HCT116 (cell line): ENCODE measurements around the gene SHROOM3. TPM values are rescaled to one million over a fixed set of nuclear protein-coding genes. Genes with fewer than 3 reads are reported as not detected.

Experiments used
- ATAC-seq: fragments of 200-7000 bp; cut with Tn5 transposase; 2 replicates; pipeline ENCODE4 v1.9.1; 2020; ENCODE audit warnings: mild to moderate bottlenecking, moderate library complexity
- BruUV-seq: library from RNA; stranded (reverse); fragments of 400-500 nt; replicated peaks from 2 replicates; lab custom pipeline; 2021; lab: Mats Ljungman, UMichigan
- CTCF ChIA-PET: fragments of 300-600 bp; sonication (Branson Sonifier 250); formaldehyde crosslinking; loops from one replicate; lab custom pipeline; 2021; ENCODE audit warnings: antibody characterized with exemption; lab: Charles Lee
- POLR2A ChIA-PET: fragments of 300-600, 350-600 bp; sonication (Branson Sonifier 250); formaldehyde crosslinking; loops from one replicate; lab custom pipeline; 2021; ENCODE audit warnings: antibody characterized with exemption; lab: Charles Lee
- RAD21 ChIA-PET, 2 experiments: fragments of 300-600 bp; sonication (Branson Sonifier 250); formaldehyde crosslinking; loops; one replicate each; lab custom pipeline; 2023; ENCODE audit warnings: low total read pairs in 2 of 2; ENCODE audit not compliant: uncharacterized antibody in 2 of 2, unreplicated experiment in 2 of 2, low non-redundant PET in 1 of 2; lab: Charles Lee
- DNase-seq: peaks from one replicate; pipeline ENCODE4 v3.0.0-alpha.2; 2010; ENCODE audit warnings: low read depth, low spot score
- H2AFZ ChIP-seq: fragments of 200-600 bp; shearing (Covaris generic), sonication (generic); 2 replicates; pipeline ENCODE4 v1.6.1; 2017; ENCODE audit warnings: low read depth, mixed run types, mixed read lengths, antibody characterized with exemption, low read length; ENCODE audit not compliant: poor library complexity, severe bottlenecking
- H3K27ac ChIP-seq: 2 replicates; pipeline ENCODE4 v1.5.1; 2012; ENCODE audit warnings: low read depth, low read length
- H3K27me3 ChIP-seq: fragments of 200-600 bp; sonication (generic); 2 replicates; pipeline ENCODE4 v1.6.1; 2016; ENCODE audit warnings: mixed run types, low read length, mixed read lengths; ENCODE audit not compliant: insufficient read depth
- H3K36me3 ChIP-seq, 2 experiments: fragments of 200-500 bp in 1 of 2; fragments of 200-600 bp in 1 of 2; sonication (Bioruptor generic) in 1 of 2; sonication (generic) in 1 of 2; 2 replicates each; pipeline versions ENCODE4 v1.5.1 to v1.6.1; 2014 to 2016; ENCODE audit warnings: low read length in 2 of 2, inconsistent platforms in 1 of 2, mixed read lengths in 1 of 2, mixed run types in 1 of 2; ENCODE audit not compliant: insufficient read depth in 2 of 2, control insufficient read depth in 1 of 2
- H3K4me1 ChIP-seq, 2 experiments: fragments of 200-600 bp in 1 of 2; sonication (generic) in 1 of 2; 2 replicates each; pipeline versions ENCODE4 v1.5.1 to v1.6.1; 2012 to 2017; ENCODE audit warnings: low read length in 2 of 2, inconsistent platforms in 1 of 2, mild to moderate bottlenecking in 1 of 2, mixed read lengths in 1 of 2, mixed run types in 1 of 2, moderate library complexity in 1 of 2; ENCODE audit not compliant: insufficient read depth in 2 of 2, control insufficient read depth in 1 of 2
- H3K4me2 ChIP-seq: fragments of 200-600 bp; sonication (generic); 2 replicates; pipeline ENCODE4 v1.6.1; 2017; ENCODE audit warnings: mixed run types, low read length, mixed read lengths
- H3K4me3 ChIP-seq, 2 experiments: fragments of 200-600 bp in 1 of 2; sonication (generic) in 1 of 2; replicated peaks in 1 of 2; 2 replicates each; pipeline ENCODE4 v1.5.1; 2011 to 2016; ENCODE audit warnings: low read length in 2 of 2, control low read depth in 1 of 2, low read depth in 1 of 2, mild to moderate bottlenecking in 1 of 2, mixed read lengths in 1 of 2, mixed run types in 1 of 2
- H3K79me2 ChIP-seq: fragments of 200-600 bp; sonication (generic); 2 replicates; pipeline ENCODE4 v1.6.1; 2017; ENCODE audit warnings: mild to moderate bottlenecking, mixed run types, low read length, moderate library complexity, mixed read lengths; ENCODE audit not compliant: insufficient read depth
- H3K9ac ChIP-seq: fragments of 200-600 bp; sonication (generic); 2 replicates; pipeline ENCODE4 v1.6.1; 2016; ENCODE audit warnings: low read length, mixed read lengths
- H3K9me2 ChIP-seq: fragments of 200-600 bp; sonication (generic), shearing (Covaris generic); 2 replicates; pipeline ENCODE4 v1.6.1; 2017; ENCODE audit warnings: mixed run types, mild to moderate bottlenecking, moderate library complexity; ENCODE audit not compliant: insufficient read depth
- H3K9me3 ChIP-seq, 2 experiments: fragments of 200-500 bp in 1 of 2; fragments of 200-600 bp in 1 of 2; sonication (Bioruptor generic) in 1 of 2; sonication (generic) in 1 of 2; 2 replicates each; pipeline ENCODE4 v1.6.1; 2014 to 2017; ENCODE audit warnings: low read length in 2 of 2, mixed read lengths in 2 of 2, inconsistent platforms in 1 of 2, low read depth in 1 of 2, mild to moderate bottlenecking in 1 of 2, mixed run types in 1 of 2, moderate library complexity in 1 of 2; ENCODE audit not compliant: control insufficient read depth in 1 of 2, insufficient read depth in 1 of 2
- H4K20me1 ChIP-seq: fragments of 200-600 bp; sonication (generic), shearing (Covaris generic); 2 replicates; pipeline ENCODE4 v1.6.1; 2017; ENCODE audit warnings: mixed run types, mild to moderate bottlenecking, moderate library complexity; ENCODE audit not compliant: insufficient read depth
- CBX3 ChIP-seq: IDR thresholded peaks from 2 replicates; pipeline ENCODE4 v1.6.1; 2012; ENCODE audit warnings: low read depth
- CTCF ChIP-seq, 3 experiments: fragments of 200-600 bp in 1 of 3; sonication (generic) in 1 of 3; IDR thresholded peaks in 2 of 3; conservative IDR thresholded peaks in 1 of 3; 2 replicates each; pipeline ENCODE4 v1.5.1; 2012 to 2017; ENCODE audit warnings: low read depth in 2 of 3, low read length in 2 of 3, antibody characterized with exemption in 1 of 3, borderline replicate concordance in 1 of 3, control low read depth in 1 of 3, mild to moderate bottlenecking in 1 of 3, mixed read lengths in 1 of 3, mixed run types in 1 of 3, moderate library complexity in 1 of 3; ENCODE audit not compliant: insufficient read depth in 1 of 3
- EZH2phosphoT487 ChIP-seq: fragments of 200-600 bp; IDR thresholded peaks from 2 replicates; pipeline ENCODE4 v1.6.1; 2018; ENCODE audit warnings: antibody characterized with exemption, borderline replicate concordance
- FOSL1 ChIP-seq: IDR thresholded peaks from 2 replicates; pipeline ENCODE4 v1.6.1; 2012; ENCODE audit warnings: low read depth
- JUND ChIP-seq: IDR thresholded peaks from 2 replicates; pipeline ENCODE4 v1.6.1; 2012
- MAX ChIP-seq: IDR thresholded peaks from 2 replicates; pipeline ENCODE4 v1.6.1; 2012
- POLR2A ChIP-seq: IDR thresholded peaks from 2 replicates; pipeline ENCODE4 v1.7.0; 2011; ENCODE audit warnings: borderline replicate concordance; ENCODE audit not compliant: insufficient read depth, insufficient read length; ENCODE audit errors: extremely low read depth
- POLR2AphosphoS5 ChIP-seq: IDR thresholded peaks from 2 replicates; pipeline ENCODE4 v1.6.1; 2011; ENCODE audit warnings: mild to moderate bottlenecking, low read depth, low read length, moderate library complexity
- RAD21 ChIP-seq: IDR thresholded peaks from 2 replicates; pipeline ENCODE4 v1.6.1; 2012; ENCODE audit warnings: low read depth, mild to moderate bottlenecking
- SIN3A ChIP-seq: IDR thresholded peaks from 2 replicates; pipeline ENCODE4 v1.6.1; 2012; ENCODE audit warnings: low read depth
- SP1 ChIP-seq: IDR thresholded peaks from 2 replicates; pipeline ENCODE4 v1.6.1; 2012; ENCODE audit warnings: low read depth
- SRF ChIP-seq: IDR thresholded peaks from 2 replicates; pipeline ENCODE4 v1.6.1; 2012; ENCODE audit warnings: low read depth
- TCF7L2 ChIP-seq: IDR thresholded peaks from 2 replicates; pipeline ENCODE4 v1.7.0; 2011; ENCODE audit warnings: borderline replicate concordance, inconsistent platforms; ENCODE audit not compliant: insufficient read depth, insufficient read length; ENCODE audit errors: extremely low read depth
- YY1 ChIP-seq: IDR thresholded peaks from 2 replicates; pipeline ENCODE4 v1.6.1; 2011; ENCODE audit warnings: low read length, low read depth, moderate library complexity, mild to moderate bottlenecking; ENCODE audit not compliant: insufficient replicate concordance; ENCODE audit errors: extremely low read depth
- ZFX ChIP-seq: fragments of 450-650 bp; IDR thresholded peaks from 2 replicates; pipeline ENCODE4 v1.6.1; 2017
- ZNF274 ChIP-seq: fragments of 200-500 bp; sonication (Bioruptor generic); IDR thresholded peaks from 2 replicates; pipeline ENCODE4 v1.6.1; 2014; ENCODE audit warnings: mild to moderate bottlenecking, low read depth, low read length, inconsistent platforms
- intact Hi-C: fragments of 100-400 bp; cut with micrococcal nuclease; formaldehyde crosslinking; loops from 2 replicates; pipeline ENCODE4 v1.10.0; 2022
- total RNA-seq: library from RNA; stranded (reverse); gene quantifications from one replicate; pipeline ENCODE4 v1.2.1, GENCODE V29; 2021; ENCODE audit not compliant: unreplicated experiment

Gene SHROOM3
- total RNA-seq, 1 experiment from 2014 or later: 22.5 TPM

- RAD21 ChIA-PET: no interaction called here
- H3K79me2 ChIP-seq: peaks cover 58% of the 10 kb centered on the region
- H4K20me1 ChIP-seq: no peaks in the 10 kb centered on the region
- no peaks in the 10 kb centered on the region for H3K9me3 ChIP-seq
- no peaks in the 10 kb centered on the region for H3K27me3 ChIP-seq
- H3K36me3 ChIP-seq: no peaks in the 10 kb centered on the region
- H3K9me2 ChIP-seq: no peaks in the 10 kb centered on the region
- H2AFZ ChIP-seq: no peak overlapping the region
- no TSS peak for BruUV-seq
- H3K27ac ChIP-seq: no peak overlapping the region
- H3K9ac ChIP-seq: no peak overlapping the region
- POLR2A ChIA-PET: no interaction called here
- peaks cover 8 to 49% of the 10 kb centered on the region in 2 experiments; a peak in 3 of 4 replicates for H3K4me1 ChIP-seq
- CTCF ChIA-PET: no interaction called here
- peak overlapping the region; percentile 94; the same call in 1 of the 2 replicates for H3K4me2 ChIP-seq
- intact Hi-C loops: no loop called here
- H3K4me3 ChIP-seq: no peak overlapping the region
- TF ChIP-seq TCF7L2 (no peak), EZH2phosphoT487 (no peak), ZFX (no peak), SP1 (no peak), FOSL1 (no peak)
- TF ChIP-seq, all 23 proteins: peak for 0
- DNase-seq (no peak), ATAC-seq (no peak)
Measured at GRCh38 chr4:76691807-76692582, 257.0 kb downstream of the SHROOM3 start.

- H3K27me3 ChIP-seq: no peaks in the 10 kb centered on the region
- no TSS peak for BruUV-seq
- peaks cover 63% of the 10 kb centered on the region for H3K79me2 ChIP-seq
- H3K36me3 ChIP-seq: no peaks in the 10 kb centered on the region
- DNase-seq (no peak), ATAC-seq (no peak)
- H4K20me1 ChIP-seq: no peaks in the 10 kb centered on the region
- CTCF ChIA-PET: no interaction called here
- peaks cover 8 to 46% of the 10 kb centered on the region in 2 experiments; a peak in 3 of 4 replicates for H3K4me1 ChIP-seq
- no peaks in the 10 kb centered on the region for H3K9me3 ChIP-seq
- RAD21 ChIA-PET: no interaction called here
- no peak overlapping the region for H3K27ac ChIP-seq
- POLR2A ChIA-PET: interaction anchor here (0.9 kb wide), 1 partner anchor 29 kb away, joined by 3 read pairs; no protein-coding TSS in a partner anchor
- no peak overlapping the region for H3K4me3 ChIP-seq
- H3K9ac ChIP-seq: no peak overlapping the region
- H3K4me2 ChIP-seq: no peak overlapping the region
- TF ChIP-seq ZNF274 (no peak), POLR2AphosphoS5 (no peak), SIN3A (no peak), EZH2phosphoT487 (no peak), SRF (no peak), SP1 (no peak), RAD21 (no peak), TCF7L2 (no peak), CBX3 (no peak), CTCF (IDR thresholded peaks at IDR 0.05 in 2 of 3, conservative IDR thresholded peaks at IDR 0.05 in 1 of 3; ENCODE audit: borderline replicate concordance in 1 of 3, insufficient read depth in 1 of 3, low read depth in 2 of 3, low read length in 2 of 3) (no peak), YY1 (no peak), MAX (no peak), POLR2A (no peak), JUND (no peak)
- H3K9me2 ChIP-seq: no peaks in the 10 kb centered on the region
- intact Hi-C loops: no loop called here
- no peak overlapping the region for H2AFZ ChIP-seq
Measured at GRCh38 chr4:76692761-76693160, 257.7 kb downstream of the SHROOM3 start.
